ENCODE data around the gene RGL4.

RGL4 gene

GRCh38 chr22:23745791-23746190, 55.0 kb downstream of the RGL4 start:
- H2BK5ac ChIP-seq (ENCODE audit: low read depth, low read length, poor library complexity): no peak overlapping the region
- DNase-seq: peak in 1 of 2 donors; percentile 42
- no peak overlapping the region for H2BK120ac ChIP-seq (ENCODE audit: insufficient read depth, low read length, poor library complexity)
- H4K8ac ChIP-seq (ENCODE audit: low read depth, low read length): no peak overlapping the region
- H3K79me1 ChIP-seq (ENCODE audit: low read length): peaks cover 4% of the 10 kb centered on the region
- H2AK5ac ChIP-seq (ENCODE audit: low read length): no peak overlapping the region
- no peak overlapping the region for H2AFZ ChIP-seq (ENCODE audit: insufficient read depth, low read length, poor library complexity)
- H3K4ac ChIP-seq (ENCODE audit: low read depth, low read length): no peak overlapping the region
- H3K9me3 ChIP-seq (ENCODE audit: insufficient read depth, low read depth, low read length): peaks cover 5% of the 10 kb centered on the region
- H3K36me3 ChIP-seq (ENCODE audit: control insufficient read depth in 1 of 2, insufficient read depth in 2 of 2, low read length in 2 of 2): peaks cover 11 to 16% of the 10 kb centered on the region in 2 experiments
- no CpG with 5 or more reads among the region's 6 CpGs for WGBS (ENCODE audit: extremely low coverage, insufficient coverage, insufficient read length)
- no peak overlapping the region for H2BK12ac ChIP-seq (ENCODE audit: low read length)
- H3K9ac ChIP-seq (ENCODE audit: low read length): no peak overlapping the region
- no peak overlapping the region for H3K4me2 ChIP-seq (ENCODE audit: low read length)
- H3K27ac ChIP-seq (ENCODE audit: low read depth, low read length): no peak overlapping the region
- H3K79me2 ChIP-seq (ENCODE audit: control insufficient read depth, insufficient read depth, low read length, poor library complexity): peaks cover 2% of the 10 kb centered on the region
- H3K18ac ChIP-seq (ENCODE audit: low read length): no peak overlapping the region
- no peak overlapping the region for H3K14ac ChIP-seq (ENCODE audit: low read length)
- H4K91ac ChIP-seq (ENCODE audit: low read depth, low read length): no peak overlapping the region
- no peak overlapping the region for H4K12ac ChIP-seq (ENCODE audit: low read depth, low read length)
- no peak overlapping the region for H3K23ac ChIP-seq (ENCODE audit: low read length)
- peaks cover 7 to 10% of the 10 kb centered on the region in 2 experiments for H3K4me1 ChIP-seq (ENCODE audit: control insufficient read depth in 1 of 2, insufficient read depth in 2 of 2, low read length in 2 of 2)
- no peaks in the 10 kb centered on the region for H3K27me3 ChIP-seq (ENCODE audit: insufficient read depth, low read length)
- no peak overlapping the region for H3K4me3 ChIP-seq (ENCODE audit: low read depth, low read length)

Data from trophoblast cell (in vitro differentiated cells and primary cell).